OCI-LY3 (cell line): ENCODE results near the gene IRF2.

Experiments used
- H2AFZ ChIP-seq: fragments of 200-600, 300-600 bp; shearing (Covaris generic); 2 replicates; pipeline ENCODE4 v1.6.0; 2014; ENCODE audit warnings: antibody characterized with exemption, low read depth, low read length
- H3K27ac ChIP-seq: fragments of 200-600, 300-600 bp; sonication (generic); 2 replicates; pipeline ENCODE4 v1.5.1; 2014; ENCODE audit warnings: mild to moderate bottlenecking, low read length, moderate library complexity, mixed read lengths
- H3K27me3 ChIP-seq: fragments of 200-600, 300-600 bp; sonication (generic); 2 replicates; pipeline ENCODE4 v1.6.1; 2014; ENCODE audit warnings: low read depth, low read length, mixed read lengths
- H3K36me3 ChIP-seq: fragments of 200-600, 300-600 bp; sonication (generic); replicated peaks from 2 replicates; pipeline ENCODE3; 2014; ENCODE audit warnings: low read depth, low read length, mixed read lengths
- H3K4me1 ChIP-seq: fragments of 300-600, 200-600 bp; sonication (generic); 2 replicates; pipeline ENCODE4 v1.6.1; 2014; ENCODE audit warnings: low read length, mixed read lengths
- H3K4me2 ChIP-seq: fragments of 200-600, 300-600 bp; sonication (generic); 2 replicates; pipeline ENCODE4 v1.6.1; 2014; ENCODE audit warnings: low read length, mixed read lengths
- H3K4me3 ChIP-seq: fragments of 300-600, 200-600 bp; sonication (generic); 2 replicates; pipeline ENCODE4 v1.5.1; 2014; ENCODE audit warnings: antibody characterized with exemption, mild to moderate bottlenecking, low read length, moderate library complexity
- H3K79me2 ChIP-seq: fragments of 300-600, 200-600 bp; shearing (Covaris generic); 2 replicates; pipeline ENCODE4 v1.6.1; 2014; ENCODE audit warnings: mild to moderate bottlenecking, low read length, mixed read lengths
- H3K9ac ChIP-seq: fragments of 300-600, 200-600 bp; shearing (Covaris generic); 2 replicates; pipeline ENCODE4 v1.6.0; 2014; ENCODE audit warnings: mild to moderate bottlenecking, low read length, moderate library complexity
- H3K9me3 ChIP-seq: fragments of 200-600, 300-600 bp; shearing (Covaris generic); 2 replicates; pipeline ENCODE4 v1.6.1; 2014; ENCODE audit warnings: low read length, mixed read lengths; ENCODE audit not compliant: insufficient read depth
- H4K20me1 ChIP-seq: fragments of 200-600, 300-600 bp; sonication (generic); 2 replicates; pipeline ENCODE4 v1.6.1; 2016; ENCODE audit warnings: low read length, mixed read lengths; ENCODE audit not compliant: insufficient read depth
- CTCF ChIP-seq: fragments of 200-600, 300-600 bp; sonication (generic); IDR thresholded peaks from 2 replicates; pipeline ENCODE4 v1.5.1; 2014; ENCODE audit warnings: antibody characterized with exemption, low read length, low read depth
- EZH2phosphoT487 ChIP-seq: fragments of 200-600 bp; shearing (Covaris generic); IDR thresholded peaks from 2 replicates; pipeline ENCODE4 v1.6.1; 2018; ENCODE audit warnings: antibody characterized with exemption, mixed run types, low read depth

The IRF2 gene

GRCh38 chr4:184489771-184490170, 15.4 kb upstream of the IRF2 start:
- no peak overlapping the region for H3K4me3 ChIP-seq
- H3K36me3 ChIP-seq = no peaks in the 10 kb centered on the region
- TF ChIP-seq CTCF = no peak
- TF ChIP-seq EZH2phosphoT487 = no peak
- H3K4me1 ChIP-seq = no peaks in the 10 kb centered on the region
- H3K27me3 ChIP-seq = no peaks in the 10 kb centered on the region
- no peaks in the 10 kb centered on the region for H4K20me1 ChIP-seq
- no peaks in the 10 kb centered on the region for H3K9me3 ChIP-seq
- H3K9ac ChIP-seq = no peak overlapping the region
- no peak overlapping the region for H2AFZ ChIP-seq
- no peak overlapping the region for H3K27ac ChIP-seq
- no peak overlapping the region for H3K4me2 ChIP-seq
- no peaks in the 10 kb centered on the region for H3K79me2 ChIP-seq

- H3K36me3 ChIP-seq = no peaks in the 10 kb centered on the region
- H4K20me1 ChIP-seq = no peaks in the 10 kb centered on the region
- no peaks in the 10 kb centered on the region for H3K9me3 ChIP-seq
- H3K27ac ChIP-seq = no peak overlapping the region
- TF ChIP-seq CTCF (no peak), EZH2phosphoT487 (no peak)
- no peaks in the 10 kb centered on the region for H3K79me2 ChIP-seq
- no peak overlapping the region for H3K4me3 ChIP-seq
- no peak overlapping the region for H2AFZ ChIP-seq
- no peaks in the 10 kb centered on the region for H3K27me3 ChIP-seq
- H3K9ac ChIP-seq = no peak overlapping the region
- no peak overlapping the region for H3K4me2 ChIP-seq
- H3K4me1 ChIP-seq = no peaks in the 10 kb centered on the region
Measured at GRCh38 chr4:184487503-184487902, 13.2 kb upstream of the IRF2 start.

GRCh38 chr4:184485279-184485678, 10.9 kb upstream of the IRF2 start:
- TF ChIP-seq CTCF (no peak), EZH2phosphoT487 (no peak)
- Histone ChIP-seq H3K4me1 (no peaks in the 10 kb centered on the region; the same call in 1 of the 2 replicates), H3K27me3 (no peaks in the 10 kb centered on the region), H3K27ac (no peak overlapping the region), H3K36me3 (no peaks in the 10 kb centered on the region), H3K9ac (no peak overlapping the region), H2AFZ (no peak overlapping the region), H3K79me2 (no peaks in the 10 kb centered on the region), H4K20me1 (no peaks in the 10 kb centered on the region), H3K4me2 (no peak overlapping the region), H3K9me3 (no peaks in the 10 kb centered on the region), H3K4me3 (no peak overlapping the region)

- Histone ChIP-seq H3K4me1 (no peaks in the 10 kb centered on the region; the same call in 1 of the 2 replicates), H3K36me3 (no peaks in the 10 kb centered on the region), H4K20me1 (no peaks in the 10 kb centered on the region)
Measured at GRCh38 chr4:184481544-184481943, 7.2 kb upstream of the IRF2 start.

More at GRCh38 chr4:184481544-184481943, 7.2 kb upstream of the IRF2 start:
- Histone ChIP-seq H3K9me3 (no peaks in the 10 kb centered on the region), H3K27me3 (no peaks in the 10 kb centered on the region), H2AFZ (no peak overlapping the region), H3K4me2 (no peak overlapping the region), H3K27ac (no peak overlapping the region), H3K79me2 (no peaks in the 10 kb centered on the region), H3K9ac (no peak overlapping the region), H3K4me3 (no peak overlapping the region)
- TF ChIP-seq CTCF (no peak), EZH2phosphoT487 (no peak)
